Effector memory CD4-positive, alpha-beta T cell (primary cell): Measurements from ENCODE around the gene SLC7A7.
"Not testable (repeated sequence)": the region's sequence is repeated elsewhere in the genome, so short reads cannot be mapped to it uniquely, and the experiment has no call there.

Experiments
- DNase-seq, 3 donors: peaks; one replicate each; pipeline ENCODE4 v3.0.0-alpha.2; 2020
- H3K27ac ChIP-seq: 2 replicates; pipeline ENCODE4 v1.7.0; 2013; ENCODE audit warnings: mild to moderate bottlenecking, low read length, moderate library complexity; ENCODE audit not compliant: insufficient read depth, poor library complexity, severe bottlenecking
- H3K27me3 ChIP-seq: replicated peaks from 2 replicates; pipeline ENCODE4 v1.7.0; 2013; ENCODE audit warnings: mild to moderate bottlenecking, low read length; ENCODE audit not compliant: insufficient read depth, control insufficient read depth, poor library complexity, severe bottlenecking
- H3K36me3 ChIP-seq: 2 replicates; pipeline ENCODE4 v1.7.0; 2013; ENCODE audit warnings: mild to moderate bottlenecking, low read length, moderate library complexity; ENCODE audit not compliant: control insufficient read depth, insufficient read depth
- H3K4me1 ChIP-seq: 2 replicates; pipeline ENCODE4 v1.7.0; 2013; ENCODE audit warnings: low read length, mild to moderate bottlenecking; ENCODE audit not compliant: control insufficient read depth, insufficient read depth, poor library complexity, severe bottlenecking
- H3K4me3 ChIP-seq: 2 replicates; pipeline ENCODE4 v1.7.0; 2013; ENCODE audit warnings: low read length, low read depth, mild to moderate bottlenecking; ENCODE audit not compliant: insufficient read depth, poor library complexity, severe bottlenecking
- H3K9me3 ChIP-seq: 2 replicates; pipeline ENCODE4 v1.7.0; 2013; ENCODE audit warnings: mild to moderate bottlenecking, low read length, moderate library complexity; ENCODE audit not compliant: control insufficient read depth

Gene SLC7A7

GRCh38 chr14:22837114-22837749 lies 22.0 kb upstream of the SLC7A7 start:
- DNase-seq: no peak
- Histone ChIP-seq H3K4me3 (peak overlapping the region; percentile 42), H3K4me1 (peaks cover 6% of the 10 kb centered on the region), H3K27ac (no peak overlapping the region), H3K27me3 (peaks cover 19% of the 10 kb centered on the region), H3K36me3 (peaks cover 14% of the 10 kb centered on the region), H3K9me3 (no peaks in the 10 kb centered on the region)

- no peak for DNase-seq
- Histone ChIP-seq H3K27ac (no peak within 1 kb of the TSS), H3K4me3 (peak within 1 kb of the TSS; percentile 42), H3K4me1 (peaks cover 6% of the 10 kb centered on the region), H3K9me3 (no peaks in the 10 kb centered on the region), H3K27me3 (peaks cover 19% of the 10 kb centered on the region), H3K36me3 (peaks cover 16% of the 10 kb centered on the region)
Measured at GRCh38 chr14:22836301-22837113, 21.3 kb upstream of the SLC7A7 start, which contains the start of gene MMP14. MMP14 (plus strand) TSS chr14:22836585; CDS start chr14:22836818, 233 bp downstream.

GRCh38 chr14:22835505-22835904 lies 20.3 kb upstream of the SLC7A7 start:
- Histone ChIP-seq H3K36me3 (peaks cover 18% of the 10 kb centered on the region), H3K27me3 (peaks cover 19% of the 10 kb centered on the region), H3K4me3 (no peak overlapping the region), H3K27ac (no peak overlapping the region), H3K9me3 (no peaks in the 10 kb centered on the region), H3K4me1 (peaks cover 10% of the 10 kb centered on the region)
- no peak for DNase-seq

GRCh38 chr14:22830443-22831010 lies 15.3 kb upstream of the SLC7A7 start:
- peak overlapping the region; percentile 89 for H3K27ac ChIP-seq
- H3K27me3 ChIP-seq: no peaks in the 10 kb centered on the region
- H3K4me1 ChIP-seq: peaks cover 13% of the 10 kb centered on the region
- no peaks in the 10 kb centered on the region for H3K9me3 ChIP-seq
- H3K4me3 ChIP-seq: peak overlapping the region; percentile 95
- no peak for DNase-seq
- peaks cover 17% of the 10 kb centered on the region for H3K36me3 ChIP-seq

- peaks cover 13% of the 10 kb centered on the region for H3K4me1 ChIP-seq
- peak; percentile 78 to 83 (median 79) for DNase-seq
Measured at GRCh38 chr14:22829661-22830442, 14.6 kb upstream of the SLC7A7 start, which contains the start of gene MRPL52. MRPL52 (plus strand) TSS chr14:22829887; CDS start chr14:22829913, 26 bp downstream.

GRCh38 chr14:22829076-22829660 lies 13.9 kb upstream of the SLC7A7 start:
- DNase-seq, H3K36me3 ChIP-seq, H3K9me3 ChIP-seq, H3K27me3 ChIP-seq: not testable (repeated sequence)
- Histone ChIP-seq H3K4me1 (peaks cover 13% of the 10 kb centered on the region), H3K27ac (peak overlapping the region; percentile 89), H3K4me3 (peak overlapping the region; percentile 95)

More at GRCh38 chr14:22829661-22830442, 14.6 kb upstream of the SLC7A7 start, which contains the start of gene MRPL52:
- Histone ChIP-seq H3K36me3 (peaks cover 11% of the 10 kb centered on the region), H3K4me3 (peak within 1 kb of the TSS; percentile 95), H3K27me3 (no peaks in the 10 kb centered on the region), H3K9me3 (no peaks in the 10 kb centered on the region), H3K27ac (peak within 1 kb of the TSS; percentile 89)

- no peaks in the 10 kb centered on the region for H3K36me3 ChIP-seq
- H3K9me3 ChIP-seq: no peaks in the 10 kb centered on the region
- H3K4me1 ChIP-seq: peaks cover 9% of the 10 kb centered on the region
- DNase-seq: no peak
- no peak overlapping the region for H3K4me3 ChIP-seq
- H3K27me3 ChIP-seq: no peaks in the 10 kb centered on the region
- no peak overlapping the region for H3K27ac ChIP-seq
Measured at GRCh38 chr14:22824711-22825359, 9.6 kb upstream of the SLC7A7 start.

- H3K4me1 ChIP-seq: peaks cover 5% of the 10 kb centered on the region
- no peaks in the 10 kb centered on the region for H3K9me3 ChIP-seq
- H3K4me3 ChIP-seq: peak overlapping the region; percentile 35
- DNase-seq: peak; percentile 44 to 46 (median 46)
- H3K27me3 ChIP-seq: no peaks in the 10 kb centered on the region
- H3K36me3 ChIP-seq: no peaks in the 10 kb centered on the region
- no peak overlapping the region for H3K27ac ChIP-seq
Measured at GRCh38 chr14:22822571-22823098, 7.4 kb upstream of the SLC7A7 start.
